HepG2 (cell line): Measurements from ENCODE around the gene VWA7. TPM values are rescaled to one million over a fixed set of nuclear protein-coding genes. Genes with fewer than 3 reads are reported as not detected.

Experiments
- CREM ChIP-seq, 2 experiments: sonication (generic) in 1 of 2; formaldehyde crosslinking in 1 of 2; IDR thresholded peaks; 2 replicates each; pipeline versions ENCODE4 v1.4.0 to v1.6.1; 2016 to 2020; ENCODE audit warnings: antibody characterized with exemption in 1 of 2, mild to moderate bottlenecking in 1 of 2, missing genetic modification reagents in 1 of 2
- FOXK2 ChIP-seq: fragments of 450-650 bp; IDR thresholded peaks from 2 replicates; pipeline ENCODE4 v1.6.1; 2016
- FOXO1 ChIP-seq: sonication (generic); formaldehyde crosslinking; IDR thresholded peaks from 2 replicates; pipeline ENCODE4 v1.4.0; 2020; ENCODE audit warnings: missing genetic modification reagents
- ISL2 ChIP-seq: sonication (generic); formaldehyde crosslinking; IDR thresholded peaks from 2 replicates; pipeline ENCODE4 v1.5.0; 2020; ENCODE audit warnings: missing genetic modification reagents
- KLF16 ChIP-seq, 2 experiments: sonication (generic) in 1 of 2; formaldehyde crosslinking in 1 of 2; IDR thresholded peaks; 2 replicates each; pipeline versions ENCODE4 v1.6.1 to v1.8.0; 2016 to 2023; ENCODE audit warnings: missing genetic modification reagents in 2 of 2, missing compliant biosample characterization in 1 of 2
- MXD3 ChIP-seq: IDR thresholded peaks from 2 replicates; pipeline ENCODE4 v1.6.1; 2016; ENCODE audit warnings: mild to moderate bottlenecking, missing biosample characterization, missing genetic modification reagents
- NBN ChIP-seq: fragments of 450-650 bp; conservative IDR thresholded peaks from 2 replicates; pipeline ENCODE4 v1.6.1; 2017
- PITX1 ChIP-seq: sonication (generic); formaldehyde crosslinking; IDR thresholded peaks from 2 replicates; pipeline ENCODE4 v1.5.1; 2020; ENCODE audit warnings: mild to moderate bottlenecking, missing genetic modification reagents
- RBM22 ChIP-seq: fragments of 200-400 bp; formaldehyde crosslinking; optimal IDR thresholded peaks from 2 replicates; pipeline ENCODE3; 2017; ENCODE audit warnings: mild to moderate bottlenecking, low read length, moderate library complexity
- RERE ChIP-seq: IDR thresholded peaks from 2 replicates; pipeline ENCODE4 v1.6.1; 2016; ENCODE audit warnings: low read depth, missing genetic modification reagents, missing compliant biosample characterization
- RFXAP ChIP-seq: sonication (generic); formaldehyde crosslinking; IDR thresholded peaks from 2 replicates; pipeline ENCODE4 v1.4.0; 2020; ENCODE audit warnings: missing genetic modification reagents, borderline replicate concordance
- RNF219 ChIP-seq: sonication (generic); formaldehyde crosslinking; IDR thresholded peaks from 2 replicates; pipeline ENCODE4 v1.5.0; 2020; ENCODE audit warnings: mild to moderate bottlenecking, missing genetic modification reagents
- STAT5B ChIP-seq: sonication (generic); formaldehyde crosslinking; IDR thresholded peaks from 2 replicates; pipeline ENCODE4 v1.4.0; 2020; ENCODE audit warnings: missing genetic modification reagents
- ZNF639 ChIP-seq: conservative IDR thresholded peaks from 2 replicates; pipeline ENCODE4 v1.6.1; 2018; ENCODE audit warnings: missing genetic modification reagents
- ZNF75D ChIP-seq: sonication (generic); formaldehyde crosslinking; IDR thresholded peaks from 2 replicates; pipeline ENCODE4 v1.8.1; 2023; ENCODE audit warnings: missing genetic modification reagents, mild to moderate bottlenecking, borderline replicate concordance
- polyA plus RNA-seq, 8 experiments: library from polyadenylated mRNA; depleted of rRNA in 3 of 8; stranded (reverse) in 7 of 8; unstranded in 1 of 8; fragments of >200 nt; fragmentation: Illumina TruSeq in 4 of 8; extraction: Trizol in 4 of 8; gene quantifications; 2 replicates each; pipeline versions ENCODE4 v1.2.1 to v1.2.3, GENCODE V29; 2011 to 2016; ENCODE audit warnings: low read depth in 4 of 8, missing spikeins in 1 of 8, mixed read lengths in 1 of 8; ENCODE audit not compliant: insufficient read depth in 1 of 8
- total RNA-seq, 5 experiments: library from RNA; depleted of rRNA; stranded (reverse); fragments of >200 nt; fragmentation: Illumina TruSeq; extraction: Trizol; gene quantifications; 2 replicates each; pipeline ENCODE4 v1.2.3, GENCODE V29; 2016; ENCODE audit warnings: low read depth in 1 of 5
- TF ChIP-seq, protein P1 (sequence below): sonication (generic); formaldehyde crosslinking; IDR thresholded peaks from 2 replicates; pipeline ENCODE4 v1.5.1; 2020; ENCODE audit warnings: missing genetic modification reagents, mild to moderate bottlenecking, borderline replicate concordance

The VWA7 gene
- total and polyA plus RNA-seq, 2 of the 13 experiments (the other 11 are each of a cell fraction or from before 2014, with no cell fraction given) = 0.86 to 3.3 TPM

DNA sequence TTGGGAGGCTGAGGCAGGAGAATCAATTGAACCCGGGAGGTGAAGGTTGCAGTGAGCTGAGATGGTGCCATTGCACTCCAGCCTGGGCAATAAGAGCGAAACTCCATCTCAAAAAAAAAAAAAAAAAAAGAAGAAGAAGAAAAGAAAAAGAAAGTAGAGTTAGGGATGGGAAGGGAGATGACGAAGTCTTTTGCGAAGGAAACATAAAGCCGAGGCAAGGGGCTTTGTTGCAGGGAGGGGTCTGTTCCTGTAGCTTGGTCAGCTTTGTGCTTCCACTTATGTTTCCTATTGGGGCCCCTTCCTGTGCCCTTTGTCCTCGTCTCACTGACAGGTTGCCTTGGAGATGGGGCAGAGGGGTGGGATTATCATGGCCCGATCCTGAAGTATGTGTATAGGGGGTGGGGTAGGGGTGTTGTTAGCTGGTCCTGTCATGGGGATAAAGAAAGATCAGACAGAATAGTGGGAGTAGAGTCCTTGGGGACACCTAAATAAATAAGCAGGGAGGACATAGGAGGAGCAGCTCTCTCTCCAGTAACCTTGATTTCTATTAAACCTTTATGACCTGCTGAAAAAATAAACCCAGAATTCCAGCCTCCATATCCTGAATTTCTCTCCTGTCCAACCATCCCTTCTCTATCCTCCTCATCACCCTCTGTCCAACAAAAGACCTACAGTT lies 39.7 kb downstream of the VWA7 start (continued):
- TF ChIP-seq, protein P1, sequence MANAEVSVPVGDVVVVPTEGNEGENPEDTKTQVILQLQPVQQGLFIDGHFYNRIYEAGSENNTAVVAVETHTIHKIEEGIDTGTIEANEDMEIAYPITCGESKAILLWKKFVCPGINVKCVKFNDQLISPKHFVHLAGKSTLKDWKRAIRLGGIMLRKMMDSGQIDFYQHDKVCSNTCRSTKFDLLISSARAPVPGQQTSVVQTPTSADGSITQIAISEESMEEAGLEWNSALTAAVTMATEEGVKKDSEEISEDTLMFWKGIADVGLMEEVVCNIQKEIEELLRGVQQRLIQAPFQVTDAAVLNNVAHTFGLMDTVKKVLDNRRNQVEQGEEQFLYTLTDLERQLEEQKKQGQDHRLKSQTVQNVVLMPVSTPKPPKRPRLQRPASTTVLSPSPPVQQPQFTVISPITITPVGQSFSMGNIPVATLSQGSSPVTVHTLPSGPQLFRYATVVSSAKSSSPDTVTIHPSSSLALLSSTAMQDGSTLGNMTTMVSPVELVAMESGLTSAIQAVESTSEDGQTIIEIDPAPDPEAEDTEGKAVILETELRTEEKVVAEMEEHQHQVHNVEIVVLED (CRISPR knock-in tag) = no peak
- TF ChIP-seq FOXK2 = peak; percentile 78
- 0 out of 2 replicates have a peak, but pooled peaks have one; percentile 19 for TF ChIP-seq ZNF639 (CRISPR knock-in tag)
- 0 out of 2 replicates have a peak, but pooled peaks have one; percentile 62 for TF ChIP-seq RFXAP
- TF ChIP-seq CREM (IDR thresholded peaks at IDR 0.05) = peak; percentile 90
- no peak for TF ChIP-seq CREM (CRISPR knock-in tag; IDR thresholded peaks at IDR 0.05)
- 0 out of 2 replicates have a peak, but pooled peaks have one; percentile 16 for TF ChIP-seq MXD3 (CRISPR knock-in tag)
- peak; percentile 60; the same call in 1 of the 2 replicates for TF ChIP-seq FOXO1
- no peak for TF ChIP-seq ZNF75D (CRISPR knock-in tag)
- TF ChIP-seq NBN = 0 out of 2 replicates have a peak, but pooled peaks have one; percentile 14
- TF ChIP-seq RERE (CRISPR knock-in tag) = peak; percentile 77
- peak; percentile 99 for TF ChIP-seq PITX1 (CRISPR knock-in tag)
- TF ChIP-seq RNF219 (CRISPR knock-in tag) = peak; percentile 16; the same call in 1 of the 2 replicates
- TF ChIP-seq RBM22 = peak; percentile 88
- peak in 1 of 2 experiments; percentile 56; a peak in 2 of 4 replicates for TF ChIP-seq KLF16 (CRISPR knock-in tag; IDR thresholded peaks at IDR 0.05)
- TF ChIP-seq ISL2 = 0 out of 2 replicates have a peak, but pooled peaks have one; percentile 19
- no peak for TF ChIP-seq STAT5B (CRISPR knock-in tag)
